ENCODE results near the gene PARM1. TPM values are rescaled to one million over a fixed set of nuclear protein-coding genes. Genes with fewer than 3 reads are reported as not detected.

PARM1 gene
- total and polyA plus RNA-seq, 2 donors (not counting 1 experiment from before 2014, with no cell fraction given): 0.30 to 2.0 TPM

DNA sequence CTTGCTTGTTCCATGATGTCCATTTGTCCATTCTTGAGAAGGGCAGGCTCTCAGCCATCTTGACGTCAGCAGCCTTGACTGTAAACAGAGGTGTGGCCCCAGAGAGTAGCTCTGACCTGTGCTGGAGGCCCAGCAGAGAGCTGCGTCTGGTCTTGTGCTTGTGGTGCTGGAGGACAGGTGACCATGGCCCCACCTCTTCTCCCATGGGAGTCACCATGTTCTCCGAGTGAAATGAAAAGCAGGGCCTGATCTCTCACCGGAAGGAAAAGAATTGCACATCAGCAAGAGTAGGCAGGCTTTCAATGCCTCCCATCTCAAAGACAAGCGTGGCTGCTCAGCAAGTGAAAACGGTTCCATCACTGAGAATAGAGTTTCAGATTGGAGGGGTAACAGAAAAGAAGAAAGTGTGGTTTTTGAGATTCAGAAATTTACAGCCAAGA is 11.5 kb downstream of the PARM1 start:
- Histone ChIP-seq H3K4me2 (ENCODE audit: extremely low read depth, insufficient read depth, low read length) (no peak overlapping the region), H3K9me3 (ENCODE audit: control insufficient read depth, insufficient read depth, low read depth, low read length) (no peaks in the 10 kb centered on the region), H3K9ac (ENCODE audit: insufficient read depth, low read length) (no peak overlapping the region), H3K27ac (ENCODE audit: insufficient read depth, low read length) (no peak overlapping the region), H3K27me3 (ENCODE audit: control insufficient read depth, insufficient read depth, low read length) (no peaks in the 10 kb centered on the region), H4K20me1 (ENCODE audit: control insufficient read depth, extremely low read depth, insufficient read depth, low read length) (no peaks in the 10 kb centered on the region), H3K79me2 (ENCODE audit: control insufficient read depth, insufficient read depth, low read length) (no peaks in the 10 kb centered on the region), H2AFZ (ENCODE audit: low read length) (no peak overlapping the region), H3K4me3 (replicated peaks in 1 of 4; ENCODE audit: control extremely low read depth in 1 of 4, insufficient read depth in 1 of 4, low read depth in 3 of 4, low read length in 4 of 4) (no peak overlapping the region), H3K36me3 (ENCODE audit: control insufficient read depth, insufficient read depth, low read length) (no peaks in the 10 kb centered on the region), H3K4me1 (ENCODE audit: control insufficient read depth, extremely low read depth, insufficient read depth, low read length) (no peaks in the 10 kb centered on the region)
- no peak for DNase-seq (ENCODE audit: low read depth in 2 of 2)
- TF ChIP-seq CTCF (conservative IDR thresholded peaks at IDR 0.05 in 1 of 2, IDR thresholded peaks at IDR 0.05 in 1 of 2; ENCODE audit: low read depth in 1 of 2, low read length in 2 of 2): no peak

DNA sequence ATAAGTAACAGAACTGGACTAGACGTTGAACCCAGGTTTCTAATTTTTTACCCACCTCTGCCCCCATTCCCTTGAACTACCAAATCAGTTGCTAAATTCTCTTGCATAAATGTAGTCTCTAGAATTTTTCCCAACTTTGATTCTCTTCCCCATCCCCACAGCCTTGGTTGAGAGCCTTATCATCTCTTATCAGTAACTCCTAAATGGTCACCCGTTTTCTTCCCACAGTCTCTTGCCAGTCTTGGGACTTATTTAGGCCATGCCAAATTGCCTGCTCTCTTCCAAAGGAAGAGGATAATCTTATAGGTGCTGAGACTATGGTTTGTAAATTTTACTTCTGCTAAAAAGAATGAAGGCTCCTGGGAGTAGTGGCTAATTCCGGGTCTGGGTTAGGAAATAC is 13.3 kb downstream of the PARM1 start:
- no peak overlapping the region for H3K9ac ChIP-seq (ENCODE audit: insufficient read depth, low read length)
- no peaks in the 10 kb centered on the region for H3K27me3 ChIP-seq (ENCODE audit: control insufficient read depth, insufficient read depth, low read length)
- H3K4me3 ChIP-seq (replicated peaks in 1 of 4; ENCODE audit: control extremely low read depth in 1 of 4, insufficient read depth in 1 of 4, low read depth in 3 of 4, low read length in 4 of 4): no peak overlapping the region
- TF ChIP-seq CTCF (conservative IDR thresholded peaks at IDR 0.05 in 1 of 2, IDR thresholded peaks at IDR 0.05 in 1 of 2; ENCODE audit: low read depth in 1 of 2, low read length in 2 of 2): no peak
- H4K20me1 ChIP-seq (ENCODE audit: control insufficient read depth, extremely low read depth, insufficient read depth, low read length): no peaks in the 10 kb centered on the region
- no peak overlapping the region for H3K27ac ChIP-seq (ENCODE audit: insufficient read depth, low read length)
- H3K4me1 ChIP-seq (ENCODE audit: control insufficient read depth, extremely low read depth, insufficient read depth, low read length): no peaks in the 10 kb centered on the region
- DNase-seq (ENCODE audit: low read depth in 2 of 2): no peak
- no peaks in the 10 kb centered on the region for H3K36me3 ChIP-seq (ENCODE audit: control insufficient read depth, insufficient read depth, low read length)
- H3K4me2 ChIP-seq (ENCODE audit: extremely low read depth, insufficient read depth, low read length): no peak overlapping the region
- no peaks in the 10 kb centered on the region for H3K79me2 ChIP-seq (ENCODE audit: control insufficient read depth, insufficient read depth, low read length)
- no peak overlapping the region for H2AFZ ChIP-seq (ENCODE audit: low read length)
- no peaks in the 10 kb centered on the region for H3K9me3 ChIP-seq (ENCODE audit: control insufficient read depth, insufficient read depth, low read depth, low read length)

- no peaks in the 10 kb centered on the region for H3K4me1 ChIP-seq (ENCODE audit: control insufficient read depth, extremely low read depth, insufficient read depth, low read length)
These were observed 14.9 kb downstream of the PARM1 start for GRCh38 chr4:74947798-74948197.

More at GRCh38 chr4:74947798-74948197, 14.9 kb downstream of the PARM1 start:
- no peaks in the 10 kb centered on the region for H3K27me3 ChIP-seq (ENCODE audit: control insufficient read depth, insufficient read depth, low read length)
- DNase-seq (ENCODE audit: low read depth in 2 of 2): no peak
- H2AFZ ChIP-seq (ENCODE audit: low read length): no peak overlapping the region
- no peak overlapping the region for H3K4me3 ChIP-seq (replicated peaks in 1 of 4; ENCODE audit: control extremely low read depth in 1 of 4, insufficient read depth in 1 of 4, low read depth in 3 of 4, low read length in 4 of 4)
- no peak overlapping the region for H3K27ac ChIP-seq (ENCODE audit: insufficient read depth, low read length)
- no peaks in the 10 kb centered on the region for H4K20me1 ChIP-seq (ENCODE audit: control insufficient read depth, extremely low read depth, insufficient read depth, low read length)
- H3K36me3 ChIP-seq (ENCODE audit: control insufficient read depth, insufficient read depth, low read length): no peaks in the 10 kb centered on the region
- TF ChIP-seq EZH2 (IDR thresholded peaks at IDR 0.05; ENCODE audit: low read length, missing control alignments) (no peak), CTCF (conservative IDR thresholded peaks at IDR 0.05 in 1 of 2, IDR thresholded peaks at IDR 0.05 in 1 of 2; ENCODE audit: low read depth in 1 of 2, low read length in 2 of 2) (no peak)
- H3K9ac ChIP-seq (ENCODE audit: insufficient read depth, low read length): no peak overlapping the region
- H3K79me2 ChIP-seq (ENCODE audit: control insufficient read depth, insufficient read depth, low read length): no peaks in the 10 kb centered on the region
- no peak overlapping the region for H3K4me2 ChIP-seq (ENCODE audit: extremely low read depth, insufficient read depth, low read length)
- no peaks in the 10 kb centered on the region for H3K9me3 ChIP-seq (ENCODE audit: control insufficient read depth, insufficient read depth, low read depth, low read length)
